ENCODE results near the gene HSPB1.
A peak's percentile ranks its signal among the peaks of the same experiment; 100 is the strongest.

Gene HSPB1

GRCh38 chr7:76294344-76295024 is 8.0 kb upstream of the HSPB1 start (continued):
- TF ChIP-seq EGR2 (tag by site-specific recombination; IDR thresholded peaks at IDR 0.05; ENCODE audit: low read depth): no peak
- TF ChIP-seq ZNF704 (tag by site-specific recombination; IDR thresholded peaks at IDR 0.05): no peak
- peak; percentile 27; the same call in 1 of the 2 replicates for TF ChIP-seq ZBTB17 (tag by site-specific recombination; IDR thresholded peaks at IDR 0.05)
- TF ChIP-seq KLF17 (tag by site-specific recombination; IDR thresholded peaks at IDR 0.05): no peak
- TF ChIP-seq ZNF184 (tag by site-specific recombination; IDR thresholded peaks at IDR 0.05): no peak
- TF ChIP-seq ZNF132 (tag by site-specific recombination; IDR thresholded peaks at IDR 0.05; ENCODE audit: borderline replicate concordance): no peak
- no peak for TF ChIP-seq ZFP41 (tag by site-specific recombination; IDR thresholded peaks at IDR 0.05; ENCODE audit: borderline replicate concordance)
- TF ChIP-seq ZBTB20 (tag by site-specific recombination; IDR thresholded peaks at IDR 0.05): no peak
- no peak for TF ChIP-seq ZNF155 (tag by site-specific recombination; IDR thresholded peaks at IDR 0.05)
- no peak for TF ChIP-seq ZBTB10 (tag by site-specific recombination; IDR thresholded peaks at IDR 0.05)
- peak; percentile 53; the same call in 1 of the 2 replicates for TF ChIP-seq ATF2 (tag by site-specific recombination; IDR thresholded peaks at IDR 0.05; ENCODE audit: low read depth)
- no peak for TF ChIP-seq PRDM6 (tag by site-specific recombination; IDR thresholded peaks at IDR 0.05)
- TF ChIP-seq SALL2 (tag by site-specific recombination; IDR thresholded peaks at IDR 0.05; ENCODE audit: borderline replicate concordance): no peak
- TF ChIP-seq HOXA7 (CRISPR knock-in tag; IDR thresholded peaks at IDR 0.05; ENCODE audit: borderline replicate concordance): no peak
- TF ChIP-seq ZNF473 (tag by site-specific recombination; IDR thresholded peaks at IDR 0.05): no peak
- no peak for TF ChIP-seq ZNF514 (tag by site-specific recombination; IDR thresholded peaks at IDR 0.05)
- TF ChIP-seq ZNF169 (tag by site-specific recombination; IDR thresholded peaks at IDR 0.05): no peak
- no peak for TF ChIP-seq ZSCAN16 (tag by site-specific recombination; IDR thresholded peaks at IDR 0.05)
- no peak for TF ChIP-seq ZNF341 (tag by site-specific recombination; IDR thresholded peaks at IDR 0.05; ENCODE audit: low read depth)
- no peak for TF ChIP-seq ZNF664 (tag by site-specific recombination; IDR thresholded peaks at IDR 0.05)
- TF ChIP-seq ZNF701 (tag by site-specific recombination; IDR thresholded peaks at IDR 0.05): no peak
- TF ChIP-seq REPIN1 (tag by site-specific recombination; IDR thresholded peaks at IDR 0.05; ENCODE audit: low read depth): no peak
- no peak; the same call in 1 of the 2 replicates for TF ChIP-seq KLF16 (tag by site-specific recombination; IDR thresholded peaks at IDR 0.05)
- no peak for TF ChIP-seq ZNF48 (tag by site-specific recombination; IDR thresholded peaks at IDR 0.05)
- TF ChIP-seq ZSCAN23 (tag by site-specific recombination; IDR thresholded peaks at IDR 0.05): no peak
- no peak for TF ChIP-seq ZNF404 (tag by site-specific recombination; IDR thresholded peaks at IDR 0.05)
- no peak for TF ChIP-seq ZNF626 (tag by site-specific recombination; IDR thresholded peaks at IDR 0.05)
- no peak for TF ChIP-seq ZNF768 (tag by site-specific recombination; IDR thresholded peaks at IDR 0.05)
- no peak for TF ChIP-seq ZNF449 (tag by site-specific recombination; IDR thresholded peaks at IDR 0.05)
- no peak for TF ChIP-seq ZBTB6 (tag by site-specific recombination; IDR thresholded peaks at IDR 0.05)
